Measurements from ENCODE around the gene RTCA.

GRCh38 chr1:100342348-100342747 is 76.3 kb downstream of the RTCA start:
- no peak for TF ChIP-seq CTCF (IDR thresholded peaks at IDR 0.05; ENCODE audit: poor library complexity)
- TF ChIP-seq EZH2phosphoT487 (IDR thresholded peaks at IDR 0.05; ENCODE audit: low read depth, severe bottlenecking, unreplicated experiment) = no peak
- no peak for TF ChIP-seq EZH2 (IDR thresholded peaks at IDR 0.05; ENCODE audit: borderline replicate concordance)
